CD4-positive, alpha-beta T cell treated with Interferon alpha-2 for 1 hour (primary cell): ENCODE results near the gene SLA2.

ENCODE experiments used
- DNase-seq, 2 donors: peaks; one replicate each; pipeline ENCODE4 v3.0.0-alpha.2; 2020 to 2022

The SLA2 gene

DNA sequence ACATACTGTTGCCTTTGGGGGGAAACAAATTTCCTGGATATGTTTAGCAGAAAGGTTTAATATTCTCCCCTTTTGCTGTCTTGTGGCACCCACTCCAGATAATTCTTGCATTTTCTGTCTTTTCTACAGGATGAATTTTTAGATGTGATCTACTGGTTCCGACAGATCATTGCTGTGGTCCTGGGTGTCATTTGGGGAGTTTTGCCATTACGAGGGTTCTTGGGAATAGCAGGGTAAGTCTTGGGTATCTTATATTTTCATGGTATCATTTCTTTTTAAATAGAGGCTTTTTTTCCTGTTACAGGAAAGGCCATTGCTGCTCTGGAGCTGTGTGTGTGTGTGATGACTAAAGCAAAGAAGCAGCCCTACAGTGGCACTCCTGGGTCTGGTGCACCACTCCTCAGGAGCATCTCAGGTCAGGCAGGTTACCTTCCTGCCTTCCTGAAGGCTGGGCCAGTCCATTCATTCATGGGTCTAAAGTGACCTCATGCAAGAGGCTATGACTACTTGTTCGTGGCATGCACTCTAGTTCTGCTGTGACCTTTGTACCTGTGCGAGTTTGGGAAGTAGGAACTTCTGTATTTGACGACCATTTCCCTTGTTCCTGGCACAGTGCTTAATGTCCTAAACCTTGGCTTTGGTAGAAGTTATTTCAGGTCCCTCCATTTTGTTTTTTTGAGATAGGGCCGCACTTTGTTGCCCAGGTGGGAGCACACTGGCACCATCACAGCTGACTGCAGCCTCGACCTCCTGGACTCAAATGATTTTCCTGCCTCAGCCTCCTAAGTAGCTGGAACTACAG is 38.2 kb downstream of the SLA2 start:
- no peak for DNase-seq

DNA sequence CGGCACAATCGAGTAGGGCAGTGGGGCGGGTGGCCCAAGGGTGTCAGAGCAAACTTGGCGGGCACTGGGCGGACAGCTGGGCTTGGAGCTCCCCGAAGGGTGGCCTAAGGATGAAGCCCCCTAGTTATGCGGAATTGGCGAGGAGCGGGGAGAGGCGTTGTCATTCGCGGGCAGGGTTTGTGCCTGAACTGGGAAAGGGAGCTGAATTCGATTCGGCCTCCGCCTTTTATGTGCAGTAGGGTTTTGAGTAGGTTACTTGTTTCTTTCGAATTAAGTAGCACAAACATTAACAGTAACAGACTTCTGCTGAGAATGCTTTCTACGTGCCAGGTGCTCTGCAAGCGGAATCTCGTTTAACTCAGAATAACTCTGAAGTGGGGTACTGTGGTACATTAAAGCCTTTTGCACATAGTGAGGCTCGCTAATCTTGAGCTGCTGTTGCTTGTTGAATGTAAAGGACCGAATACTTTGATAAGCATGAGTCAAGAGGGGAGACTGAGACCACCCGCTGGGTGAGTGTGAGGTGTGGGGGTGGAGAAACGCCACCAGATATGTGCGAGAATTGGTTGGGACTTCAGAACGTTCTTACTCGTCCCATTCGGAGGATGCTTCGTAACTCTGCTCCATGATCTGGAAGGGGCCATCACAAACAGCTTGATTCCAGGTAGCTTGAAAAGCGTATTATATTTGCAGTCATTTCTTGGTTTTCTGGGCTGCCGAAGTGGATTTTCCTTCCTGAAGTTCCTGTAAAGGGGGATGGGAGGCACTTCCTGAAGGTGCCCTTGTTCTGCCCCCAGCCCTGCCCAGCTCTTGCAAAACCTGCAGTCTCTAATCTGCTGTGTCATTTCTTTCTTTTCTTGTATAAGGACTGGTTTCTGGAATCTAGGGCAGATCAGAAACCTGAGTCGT is 39.6 kb downstream of the SLA2 start:
- DNase-seq, result peak in 1 of 2 donors; percentile 37

DNA sequence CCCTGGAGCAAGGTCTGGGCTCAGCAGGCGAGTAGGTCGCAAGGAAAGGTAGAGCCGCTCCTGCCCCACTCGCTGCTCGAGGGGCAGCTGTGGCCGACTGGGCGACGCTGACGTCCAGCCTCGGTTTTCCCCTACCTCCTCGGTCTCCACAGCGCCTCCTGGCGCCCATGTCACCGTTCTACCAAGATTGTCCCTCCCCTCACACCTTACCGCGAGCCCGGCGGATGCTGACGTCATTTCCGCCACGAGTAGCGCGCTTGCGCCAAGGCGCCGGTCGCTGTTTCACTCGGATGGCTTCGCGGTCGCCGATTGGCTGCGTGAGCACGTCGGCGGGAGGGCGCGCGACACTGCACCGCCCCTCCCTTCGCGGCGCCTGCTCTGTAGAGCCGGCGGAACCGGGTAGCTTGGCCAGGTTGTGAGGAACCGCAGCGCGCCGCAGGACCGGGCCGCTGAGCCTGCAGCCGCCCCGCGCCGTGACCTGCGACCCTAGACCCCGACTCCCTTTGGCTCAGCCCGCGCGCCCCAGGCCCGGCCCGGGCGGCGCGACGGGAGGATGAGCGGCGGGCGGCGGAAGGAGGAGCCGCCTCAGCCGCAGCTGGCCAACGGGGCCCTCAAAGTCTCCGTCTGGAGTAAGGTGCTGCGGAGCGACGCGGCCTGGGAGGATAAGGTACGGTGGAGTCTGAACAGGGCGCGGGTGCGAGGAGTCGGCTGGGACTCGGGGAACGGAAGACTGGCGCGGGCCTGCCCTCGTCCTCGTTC is 40.4 kb downstream of the SLA2 start, which contains the start of gene RAB5IF:
RAB5IF (plus strand) TSS at position 381 of the 759 bp plus-strand sequence; CDS start at position 554, 173 bp downstream.
- DNase-seq, result peak; percentile 99

DNA sequence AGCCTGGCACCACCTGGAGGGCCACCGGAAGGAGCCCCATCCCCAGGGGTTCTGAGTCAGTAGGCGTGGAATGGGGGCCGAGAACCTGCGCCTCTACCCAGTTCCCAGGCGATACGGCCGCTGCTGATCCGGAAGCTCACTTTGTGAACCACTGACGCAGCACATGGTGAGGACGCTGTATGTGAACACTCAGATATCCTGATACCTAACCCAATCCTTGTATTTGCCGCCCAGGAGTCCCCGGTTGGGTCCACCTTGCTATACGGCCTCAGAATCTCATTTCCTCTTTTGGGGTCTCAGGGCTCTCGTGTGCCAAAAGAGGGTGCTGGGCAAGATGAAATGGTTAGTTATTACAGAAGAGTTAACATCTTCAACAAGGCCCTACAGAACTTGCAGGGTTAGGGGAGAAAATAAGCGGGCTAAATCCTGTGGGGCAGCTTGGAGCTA is 41.0 kb downstream of the SLA2 start:
- DNase-seq, result peak; percentile 67 to 69

DNA sequence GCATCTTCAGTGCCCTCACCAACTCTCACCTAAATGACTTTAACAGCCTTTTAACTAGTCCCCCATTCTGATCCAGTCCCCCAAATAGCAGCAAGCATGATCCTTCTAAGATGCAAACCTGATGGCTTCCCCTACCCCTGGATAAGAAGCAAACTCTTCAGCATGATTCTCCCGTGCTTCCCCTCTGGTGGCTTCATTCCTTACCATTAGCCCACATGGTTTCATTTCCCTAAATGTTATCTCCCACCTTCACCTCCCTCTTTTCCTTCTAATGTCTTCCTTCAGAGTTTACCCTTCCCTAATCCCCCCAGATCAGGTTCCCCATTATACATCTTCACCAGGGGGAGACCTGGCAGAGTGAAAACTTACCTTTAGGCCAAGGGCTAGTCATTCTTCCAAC is 44.5 kb downstream of the SLA2 start:
- DNase-seq, result no peak

DNA sequence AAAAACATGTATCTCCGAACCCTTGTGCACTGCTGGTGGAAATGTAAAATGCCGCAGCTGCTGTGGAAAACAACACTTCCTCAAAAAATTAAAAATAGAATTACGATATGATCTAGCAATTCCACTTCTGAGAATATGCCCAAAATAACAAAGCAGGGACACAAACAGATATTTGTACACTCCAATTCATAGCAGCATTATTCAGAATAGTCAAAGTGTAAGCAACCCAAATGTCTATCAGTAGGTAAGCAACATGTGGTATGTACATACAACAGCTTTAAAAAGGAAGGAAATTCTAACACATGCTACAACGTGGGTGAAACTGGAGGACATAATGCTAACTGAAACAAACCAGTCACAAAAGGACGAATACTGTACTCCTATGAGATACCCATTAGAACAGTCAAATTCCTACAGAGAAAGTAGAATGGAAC is 46.1 kb downstream of the SLA2 start:
- DNase-seq, result no peak

DNA sequence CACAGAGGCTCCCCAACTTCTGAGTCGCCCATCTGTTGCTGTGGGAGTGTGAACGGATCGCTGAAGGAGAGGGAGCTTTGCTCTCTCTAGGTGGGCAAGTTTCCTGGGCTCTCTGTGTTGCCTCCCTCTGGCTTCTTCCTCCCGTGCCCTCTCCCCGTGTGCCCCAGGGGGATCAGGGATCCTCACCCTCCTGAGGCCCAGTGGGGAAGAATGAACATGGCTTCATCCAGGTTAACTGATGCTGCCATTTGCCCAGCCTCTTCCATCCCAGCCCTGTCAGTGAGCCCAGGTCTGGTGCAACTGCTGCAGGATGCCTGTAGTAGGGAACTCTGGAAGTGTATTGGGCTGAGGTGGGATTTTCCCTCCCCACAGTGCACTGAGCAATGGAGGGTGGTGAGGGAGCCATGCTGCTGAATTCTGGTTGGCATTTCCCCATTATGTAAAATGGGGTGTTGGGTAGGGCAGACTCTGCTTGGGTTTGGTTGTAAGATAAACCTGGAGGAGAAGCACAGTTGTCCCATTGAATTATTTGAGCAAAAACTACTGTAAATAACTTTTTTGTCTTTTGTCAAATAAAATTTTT is 52.6 kb downstream of the SLA2 start:
- DNase-seq, result no peak

DNA sequence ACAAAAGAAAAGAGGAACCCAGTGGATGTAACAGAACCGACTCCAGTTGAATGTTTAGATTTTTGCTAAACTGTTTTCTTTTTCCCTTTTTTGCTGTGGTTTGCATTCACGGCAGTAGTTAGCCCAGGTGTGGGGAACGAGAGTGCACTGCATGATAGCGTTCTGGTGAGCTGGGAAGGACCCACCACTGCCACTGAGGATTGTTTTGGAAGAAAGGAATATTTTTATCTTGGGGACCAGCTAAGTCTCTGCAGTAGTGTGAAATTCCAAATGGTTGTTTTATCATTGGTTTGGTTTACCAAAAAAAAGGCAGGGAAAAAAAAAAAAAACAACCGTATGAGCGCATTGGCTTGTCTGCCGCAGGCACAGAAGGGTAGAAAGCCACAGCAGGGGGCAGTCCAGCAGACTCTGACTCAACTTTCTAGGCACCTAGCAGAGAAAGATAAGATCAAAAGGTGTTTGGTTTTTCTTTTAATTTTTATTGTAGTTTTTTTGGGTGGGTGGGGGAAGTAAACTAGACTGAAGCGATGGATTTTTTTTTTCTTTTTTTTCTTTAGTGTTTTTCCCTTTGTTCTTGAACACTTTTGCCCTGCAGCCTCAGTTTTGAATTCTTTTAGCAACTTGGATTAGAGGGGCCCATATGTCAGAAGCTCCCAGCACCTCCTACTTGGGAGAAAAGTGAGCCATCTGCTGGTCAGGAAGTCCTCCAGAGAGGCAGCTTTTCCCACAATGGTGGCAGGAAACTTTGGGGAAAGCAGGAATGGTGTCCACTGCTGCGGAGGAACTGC is 53.9 kb downstream of the SLA2 start:
- peak; percentile 58 to 78 for DNase-seq

DNA sequence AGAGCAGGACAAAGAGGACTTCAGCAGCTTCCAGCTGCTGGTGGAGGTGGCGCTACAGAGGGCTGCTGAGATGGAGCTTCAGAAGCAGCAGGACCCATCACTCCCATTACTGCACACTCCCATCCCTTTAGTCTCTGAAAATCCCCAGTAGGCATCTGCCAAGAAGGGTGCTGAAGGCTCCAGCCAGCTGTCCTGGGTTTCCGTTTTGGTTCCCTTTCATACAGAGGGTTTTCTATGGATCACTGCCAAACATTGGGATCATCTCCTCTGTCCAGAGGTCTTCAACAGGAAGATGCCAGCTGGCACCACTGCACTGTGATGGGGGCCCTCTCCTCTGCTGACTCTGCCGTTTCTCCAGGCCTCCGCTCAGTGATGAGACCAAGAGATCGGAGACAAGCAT is 54.7 kb downstream of the SLA2 start:
- DNase-seq, result no peak

DNA sequence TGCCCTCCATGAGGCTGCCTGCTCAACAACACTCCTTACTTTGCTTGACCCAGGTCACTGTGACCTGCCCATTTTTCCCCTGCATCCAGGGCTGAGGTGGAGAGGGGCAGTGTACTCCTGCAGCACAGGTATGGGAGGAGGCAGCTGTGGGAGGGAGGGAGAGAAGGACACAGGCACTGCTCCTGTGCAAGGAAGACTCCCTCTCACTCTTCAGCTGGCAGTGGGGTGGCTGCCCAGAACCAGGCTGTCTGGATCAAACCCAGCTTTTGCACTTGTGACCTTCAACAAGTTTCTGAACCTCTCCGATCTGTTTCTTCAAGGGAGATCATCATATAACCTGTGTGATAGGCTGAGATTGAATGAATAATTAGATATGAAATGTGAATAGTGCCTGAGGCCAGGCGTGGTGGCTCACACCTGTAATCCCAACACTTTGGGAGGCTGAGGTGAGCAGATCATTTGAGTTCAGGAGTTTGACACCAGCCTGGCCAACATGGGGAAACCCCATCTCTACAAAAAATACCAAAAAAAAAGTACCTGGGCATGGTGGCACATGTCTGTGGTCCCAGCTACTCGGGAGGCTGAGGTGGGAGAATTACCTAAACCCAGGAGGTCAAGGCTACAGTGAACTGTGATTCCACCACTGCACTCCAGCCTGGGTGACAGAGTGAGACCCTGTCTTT is 58.5 kb downstream of the SLA2 start:
- DNase-seq, result no peak

DNA sequence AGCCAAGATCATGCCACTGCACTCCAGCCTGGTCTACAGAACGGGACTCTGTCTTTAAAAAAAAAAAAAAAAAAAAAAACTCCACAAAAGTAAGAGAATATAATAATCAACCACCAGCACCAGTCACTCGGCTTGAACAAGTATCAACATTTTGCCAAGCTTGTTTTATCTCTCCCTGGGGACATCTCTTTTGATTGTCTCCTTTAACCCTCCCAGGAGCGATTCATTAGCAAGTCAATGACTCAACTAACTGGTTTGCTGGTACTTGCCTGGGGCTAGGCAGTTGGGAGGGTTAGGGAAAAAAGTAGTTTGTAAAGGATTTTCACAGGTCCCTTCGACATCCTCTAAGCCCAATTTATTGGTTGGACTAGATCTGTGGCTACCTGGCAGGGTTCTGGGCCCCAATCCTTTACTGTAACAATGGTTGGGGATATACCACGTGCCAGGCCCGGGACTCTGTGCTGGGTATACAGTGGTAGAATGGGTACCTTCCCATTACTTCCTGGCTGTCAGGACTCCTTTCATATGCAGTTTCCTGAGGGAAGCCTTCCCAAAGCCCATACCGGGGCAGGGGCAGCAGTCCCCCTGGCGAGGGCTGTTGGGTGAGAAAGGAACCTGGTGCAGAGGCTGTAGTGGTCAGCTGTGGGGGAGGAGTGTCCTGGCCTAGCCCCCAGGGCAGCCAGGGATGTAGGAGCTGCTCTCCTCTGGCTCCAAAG is 60.4 kb downstream of the SLA2 start:
- DNase-seq, result no peak

DNA sequence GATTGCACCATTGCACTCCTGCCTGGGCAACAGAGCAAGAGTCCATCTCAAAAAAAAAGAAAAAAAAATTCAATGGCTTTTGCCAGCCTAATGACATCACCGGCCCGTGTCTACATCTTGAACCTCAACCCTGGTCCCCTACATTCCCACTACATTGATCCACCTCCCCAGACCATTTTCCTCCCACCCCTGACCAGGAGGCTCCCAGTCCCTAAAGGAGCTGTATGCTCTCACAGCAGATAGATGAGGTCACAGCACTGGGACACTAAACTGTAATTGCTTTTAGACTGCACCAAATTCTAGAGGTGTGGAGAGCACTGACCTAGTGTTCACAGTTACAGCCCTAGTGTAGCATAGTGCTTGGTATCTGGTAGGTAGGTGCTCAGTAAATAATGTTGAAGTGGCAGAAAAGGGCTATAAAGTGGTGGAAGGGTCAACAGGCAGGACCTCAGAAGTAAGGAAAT is 61.9 kb downstream of the SLA2 start:
- no peak for DNase-seq

DNA sequence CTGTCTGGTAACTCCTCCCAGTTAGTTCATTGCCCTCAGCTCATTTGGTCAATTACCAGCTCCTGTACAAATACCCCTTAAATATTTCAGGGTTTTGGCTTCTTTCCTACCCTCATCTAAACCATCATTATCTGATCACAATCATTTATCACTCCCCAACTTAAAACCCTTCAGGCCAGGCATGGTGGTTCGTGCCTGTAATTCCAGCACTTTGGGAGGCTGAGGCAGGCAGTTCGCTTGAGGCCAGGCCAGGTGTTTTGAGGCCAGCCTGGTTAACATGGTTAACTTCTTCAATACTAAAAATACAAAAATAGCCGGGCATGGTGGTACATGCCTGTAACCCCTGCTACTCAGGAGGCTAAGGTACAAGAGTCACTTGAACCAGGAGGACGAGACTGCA is 63.2 kb downstream of the SLA2 start:
- DNase-seq, result no peak

DNA sequence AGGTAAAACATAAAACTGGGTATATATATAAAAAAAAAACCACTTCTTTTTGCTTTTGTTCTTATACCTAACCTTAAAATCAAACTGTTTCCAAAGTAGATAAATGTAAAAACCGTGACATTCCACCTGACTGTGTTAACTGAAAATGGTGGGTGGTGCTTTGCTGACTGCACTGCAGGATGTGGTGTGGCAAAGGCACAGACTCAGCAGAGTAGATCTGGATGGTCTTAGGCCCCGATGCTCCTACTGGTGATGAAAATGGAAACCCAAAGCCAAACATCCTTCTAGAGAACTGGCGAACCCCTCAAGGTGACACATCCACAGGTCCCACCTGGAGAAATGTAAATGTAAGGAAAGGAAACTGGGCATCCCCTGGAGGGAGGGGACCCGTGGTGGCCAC is 63.7 kb downstream of the SLA2 start:
- DNase-seq, result no peak

DNA sequence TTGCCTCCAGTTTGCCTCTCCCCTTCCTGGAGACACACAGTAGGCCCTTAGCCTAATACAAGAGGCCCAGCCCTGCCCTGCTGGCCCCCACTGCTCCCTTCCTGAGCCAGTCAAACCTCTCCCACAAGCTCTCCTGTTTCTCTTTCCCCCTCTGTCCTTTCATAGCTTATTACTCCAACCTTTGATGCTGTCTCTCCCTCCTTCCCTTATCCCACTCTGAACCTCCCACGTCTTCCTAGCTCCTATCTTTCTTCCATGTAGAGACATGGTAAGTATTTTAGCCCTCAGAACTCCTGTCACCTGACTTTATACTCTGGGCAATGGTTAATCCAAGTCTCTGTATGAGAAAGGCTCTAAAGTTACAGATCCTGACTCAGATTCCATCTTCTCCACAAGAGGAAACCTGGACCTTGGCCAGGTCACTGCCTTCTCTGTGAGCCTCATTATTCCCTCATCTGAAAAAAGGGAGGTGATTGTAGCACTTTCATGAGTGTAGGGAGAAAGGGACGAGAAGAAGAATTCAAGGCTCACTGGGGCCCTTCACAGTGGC is 65.9 kb downstream of the SLA2 start:
- no peak for DNase-seq

DNA sequence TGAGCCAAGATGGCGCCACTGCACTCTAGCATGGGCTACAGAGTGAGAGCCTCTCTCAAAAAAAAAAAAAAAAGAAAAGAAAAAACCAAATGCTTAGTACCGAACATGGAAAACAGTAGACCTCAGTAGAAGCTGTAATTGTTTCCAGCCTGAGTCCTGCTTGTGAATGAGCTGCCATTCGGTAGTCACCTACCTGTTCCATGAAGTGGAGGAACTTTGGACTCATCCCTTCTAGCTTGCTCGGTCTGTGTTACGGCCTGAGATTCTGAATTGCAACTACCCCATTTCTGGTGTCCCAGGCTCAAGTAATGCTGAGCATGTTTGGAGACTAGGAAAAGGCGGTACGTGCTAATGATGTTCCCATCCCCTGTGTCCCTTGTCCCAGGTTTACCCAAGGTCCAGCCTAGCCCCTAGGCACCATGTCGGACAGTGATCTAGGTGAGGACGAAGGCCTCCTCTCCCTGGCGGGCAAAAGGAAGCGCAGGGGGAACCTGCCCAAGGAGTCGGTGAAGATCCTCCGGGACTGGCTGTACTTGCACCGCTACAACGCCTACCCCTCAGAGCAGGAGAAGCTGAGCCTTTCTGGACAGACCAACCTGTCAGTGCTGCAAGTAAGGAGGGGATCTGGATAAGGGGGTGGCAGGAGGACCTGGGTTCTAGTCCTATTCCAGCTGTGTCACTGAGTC is 67.5 kb downstream of the SLA2 start:
- no peak for DNase-seq

DNA sequence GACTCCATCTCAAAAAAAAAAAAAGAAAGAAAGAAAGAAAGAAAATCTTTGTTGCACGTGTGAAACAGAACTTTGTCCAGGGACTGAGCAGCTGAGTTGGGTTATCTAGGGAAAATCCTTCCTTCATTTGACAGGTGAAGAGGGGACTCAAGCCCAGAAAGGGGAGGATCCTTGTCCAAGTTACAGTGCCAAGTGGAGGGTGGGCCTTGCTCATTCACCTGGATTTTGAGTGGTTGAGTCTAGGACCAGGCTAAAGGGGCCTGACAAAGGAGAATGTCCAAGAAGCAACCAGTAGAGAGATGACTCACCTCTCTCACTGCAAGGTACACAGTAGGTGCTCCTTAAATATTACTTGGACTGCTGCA is 69.9 kb downstream of the SLA2 start:
- no peak for DNase-seq

DNA sequence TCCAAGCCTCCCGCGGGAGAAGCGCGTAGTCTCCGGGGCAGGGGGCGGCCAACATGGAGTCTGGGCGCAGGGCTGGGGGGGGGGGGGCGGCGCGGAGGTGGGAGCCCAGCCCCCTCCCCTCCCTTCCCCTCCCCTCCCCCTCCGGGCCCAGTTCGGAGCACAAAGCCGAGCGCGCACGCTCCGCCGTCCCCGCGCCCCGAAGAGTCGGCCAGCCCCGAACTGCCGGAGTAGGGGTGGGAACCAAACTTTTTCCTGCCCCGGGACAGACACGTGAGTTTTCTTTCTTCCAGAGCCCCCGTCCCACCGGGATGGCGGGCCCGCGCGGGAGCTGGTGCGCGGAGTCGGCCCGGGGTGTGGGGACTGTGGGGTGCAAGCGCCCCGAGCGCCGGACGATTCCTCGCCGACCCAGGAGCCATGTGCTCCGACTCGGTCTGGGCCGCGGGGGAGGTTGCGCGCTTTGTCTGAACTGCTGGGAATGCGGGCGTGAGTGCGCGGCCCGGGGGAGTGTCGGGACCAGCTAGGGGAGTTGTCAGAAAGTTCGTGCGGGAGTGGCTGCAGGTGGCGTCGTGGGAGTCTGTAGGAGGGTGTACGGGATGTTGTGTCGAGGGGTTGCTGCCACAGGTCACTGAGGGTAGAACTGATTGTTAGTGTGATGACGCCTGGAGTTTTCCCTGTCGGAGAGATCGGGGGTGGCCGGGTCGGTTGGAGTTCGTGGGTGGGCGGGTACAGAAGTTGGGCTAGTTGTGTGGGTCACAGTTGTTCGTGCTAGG is 71.4 kb downstream of the SLA2 start:
- peak; percentile 45 to 60 for DNase-seq
